Activated CD4-positive, CD25-positive, alpha-beta regulatory T cell treated with anti-CD3 and anti-CD28 coated beads, Interleukin-2, amount 50 U/mL, for 16 hours (primary cell): ENCODE data around the gene CCDC157.

Experiments
- DNase-seq: peaks from one replicate; pipeline ENCODE4 v3.0.0-alpha.2; 2020; ENCODE audit warnings: low read depth, low spot score

The CCDC157 gene

GRCh38 chr22:30354644-30355043 is 2.2 kb upstream of the CCDC157 start:
- no peak for DNase-seq

- no peak for DNase-seq
These were observed 396 bp downstream of the CCDC157 start for GRCh38 chr22:30357236-30357570.

GRCh38 chr22:30357650-30358215 is 926 bp downstream of the CCDC157 start:
- DNase-seq, result no peak

- no peak for DNase-seq
These were observed 1.7 kb downstream of the CCDC157 start for GRCh38 chr22:30358541-30358940.

- no peak for DNase-seq
These were observed 5.3 kb downstream of the CCDC157 start for GRCh38 chr22:30361916-30362650.

GRCh38 chr22:30362651-30363281 is 6.0 kb downstream of the CCDC157 start:
- no peak for DNase-seq

- DNase-seq, result no peak
These were observed 9.1 kb downstream of the CCDC157 start for GRCh38 chr22:30365891-30366290.

GRCh38 chr22:30368420-30368819 is 11.6 kb downstream of the CCDC157 start:
- no peak for DNase-seq

GRCh38 chr22:30370641-30371230 is 13.9 kb downstream of the CCDC157 start:
- DNase-seq, result no peak

- DNase-seq, result no peak
These were observed 14.5 kb downstream of the CCDC157 start for GRCh38 chr22:30371321-30371720.

- no peak for DNase-seq
These were observed 15.2 kb downstream of the CCDC157 start for GRCh38 chr22:30371981-30372380.

GRCh38 chr22:30372915-30373314 is 16.1 kb downstream of the CCDC157 start:
- DNase-seq, result no peak

GRCh38 chr22:30373331-30374325 is 16.8 kb downstream of the CCDC157 start:
- DNase-seq, result no peak

- no peak for DNase-seq
These were observed 18.6 kb downstream of the CCDC157 start for GRCh38 chr22:30375312-30375849.

- no peak for DNase-seq
These were observed 23.2 kb downstream of the CCDC157 start for GRCh38 chr22:30380011-30380410.

GRCh38 chr22:30381264-30381663 is 24.5 kb downstream of the CCDC157 start:
- DNase-seq, result no peak

GRCh38 chr22:30382340-30382739 is 25.5 kb downstream of the CCDC157 start:
- DNase-seq, result no peak

- DNase-seq, result no peak
These were observed 26.3 kb downstream of the CCDC157 start for GRCh38 chr22:30383061-30383460.

GRCh38 chr22:30385942-30386341 is 29.1 kb downstream of the CCDC157 start:
- DNase-seq, result no peak

GRCh38 chr22:30386608-30386959 is 29.8 kb downstream of the CCDC157 start:
- no peak for DNase-seq
